Fibroblast of pulmonary artery (primary cell): ENCODE measurements around the gene DNAJB14.
"Not testable (repeated sequence)": the region's sequence is repeated elsewhere in the genome, so short reads cannot be mapped to it uniquely, and the experiment has no call there.

Source experiments
- DNase-seq: peaks from one replicate; pipeline ENCODE4 v3.0.0-alpha.2; 2010; ENCODE audit warnings: low read depth
- H3K4me3 ChIP-seq: replicated peaks from 2 replicates; pipeline ENCODE4 v1.5.1; 2011; ENCODE audit warnings: low read depth, mild to moderate bottlenecking, control low read depth, low read length, moderate library complexity
- CTCF ChIP-seq: IDR thresholded peaks from 2 replicates; pipeline ENCODE4 v1.5.1; 2011; ENCODE audit warnings: mild to moderate bottlenecking, control low read depth, low read length, inconsistent platforms; ENCODE audit errors: missing control alignments

Gene DNAJB14

GRCh38 chr4:99971453-99972111, 25.2 kb upstream of the DNAJB14 start:
- H3K4me3 ChIP-seq = no peak overlapping the region
- no peak for DNase-seq
- TF ChIP-seq CTCF = no peak

- no peak for TF ChIP-seq CTCF
- H3K4me3 ChIP-seq = no peak overlapping the region
- peak; percentile 50 for DNase-seq
Measured at GRCh38 chr4:99968330-99968729, 21.9 kb upstream of the DNAJB14 start.

GRCh38 chr4:99966692-99967091, 20.3 kb upstream of the DNAJB14 start:
- no peak overlapping the region for H3K4me3 ChIP-seq
- no peak for TF ChIP-seq CTCF
- no peak for DNase-seq

GRCh38 chr4:99965674-99966350, 19.4 kb upstream of the DNAJB14 start:
- no peak for TF ChIP-seq CTCF
- no peak for DNase-seq
- no peak overlapping the region for H3K4me3 ChIP-seq

GRCh38 chr4:99965173-99965572, 18.8 kb upstream of the DNAJB14 start:
- no peak for DNase-seq
- H3K4me3 ChIP-seq = no peak overlapping the region
- TF ChIP-seq CTCF = no peak

GRCh38 chr4:99961711-99962110, 15.3 kb upstream of the DNAJB14 start:
- no peak for TF ChIP-seq CTCF
- no peak for DNase-seq
- no peak overlapping the region for H3K4me3 ChIP-seq

- no peak overlapping the region for H3K4me3 ChIP-seq
- no peak for DNase-seq
- no peak for TF ChIP-seq CTCF
Measured at GRCh38 chr4:99960648-99961047, 14.2 kb upstream of the DNAJB14 start.

GRCh38 chr4:99958207-99958606, 11.8 kb upstream of the DNAJB14 start:
- DNase-seq, H3K4me3 ChIP-seq: not testable (repeated sequence)
